Erythroblast (primary cell): ENCODE results near the gene OTUD1.

Experiments used
- GATA1 ChIP-seq: IDR thresholded peaks from 2 replicates; pipeline ENCODE4 v1.6.1; 2011; ENCODE audit warnings: low read depth, mild to moderate bottlenecking, control low read depth, low read length, moderate library complexity
- POLR2A ChIP-seq: IDR thresholded peaks from 2 replicates; pipeline ENCODE4 v1.6.1; 2011; ENCODE audit warnings: mild to moderate bottlenecking, low read length

GRCh38 chr10:23391821-23392220 lies 47.1 kb upstream of the OTUD1 start:
- TF ChIP-seq POLR2A (no peak), GATA1 (no peak)
